ENCODE results near the gene PMEPA1. TPM values are rescaled to one million over a fixed set of nuclear protein-coding genes. Genes with fewer than 3 reads are reported as not detected.

The PMEPA1 gene
- total RNA-seq, 1 donor from 2014 or later: 49.4 TPM

- Histone ChIP-seq H3K4me3 (ENCODE audit: insufficient read depth, low read depth, low read length) (no peak overlapping the region), H3K4me2 (ENCODE audit: low read length) (no peak overlapping the region), H3K79me2 (ENCODE audit: insufficient read depth, low read length) (no peaks in the 10 kb centered on the region), H3K9me3 (ENCODE audit: insufficient read depth, low read depth, low read length) (peaks cover 6% of the 10 kb centered on the region), H3K27me3 (ENCODE audit: insufficient read depth, low read length) (no peaks in the 10 kb centered on the region), H3K4me1 (ENCODE audit: insufficient read depth, low read length) (no peaks in the 10 kb centered on the region), H3K27ac (ENCODE audit: low read depth, low read length) (no peak overlapping the region), H4K20me1 (ENCODE audit: insufficient read depth, low read length) (peaks cover 47% of the 10 kb centered on the region), H2AFZ (ENCODE audit: low read depth, low read length) (no peak overlapping the region), H3K36me3 (ENCODE audit: insufficient read depth, low read length) (peaks cover 21% of the 10 kb centered on the region), H3K9ac (ENCODE audit: low read length) (no peak overlapping the region)
- FAIRE-seq (no peak), DNase-seq (ENCODE audit: low read depth) (no peak)
- Mint-ChIP-seq H3K27ac (ENCODE audit: unreplicated experiment) (no peak overlapping the region), H3K4me1 (ENCODE audit: low read depth, unreplicated experiment) (no peaks in the 10 kb centered on the region), H3K4me3 (ENCODE audit: unreplicated experiment) (no peak overlapping the region), H3K36me3 (ENCODE audit: low read depth, unreplicated experiment) (peaks cover 15% of the 10 kb centered on the region), H3K27me3 (ENCODE audit: low read depth, unreplicated experiment) (no peaks in the 10 kb centered on the region), H3K9me3 (ENCODE audit: unreplicated experiment) (peaks cover 21% of the 10 kb centered on the region)
- TF ChIP-seq EZH2 (IDR thresholded peaks at IDR 0.05; ENCODE audit: insufficient read depth, low read length): no peak
- no peak for TF ChIP-seq CTCF (IDR thresholded peaks at IDR 0.05; ENCODE audit: insufficient read depth, low read depth, low read length)
Measured at GRCh38 chr20:57648878-57649616, 60.8 kb downstream of the PMEPA1 start.

- H3K36me3 Mint-ChIP-seq (ENCODE audit: low read depth, unreplicated experiment): peaks cover 15% of the 10 kb centered on the region
Measured at GRCh38 chr20:57647933-57648785, 61.7 kb downstream of the PMEPA1 start.

More at GRCh38 chr20:57647933-57648785, 61.7 kb downstream of the PMEPA1 start:
- Histone ChIP-seq H3K27me3 (ENCODE audit: insufficient read depth, low read length) (no peaks in the 10 kb centered on the region), H3K36me3 (ENCODE audit: insufficient read depth, low read length) (peaks cover 16% of the 10 kb centered on the region), H3K79me2 (ENCODE audit: insufficient read depth, low read length) (no peaks in the 10 kb centered on the region), H3K4me2 (ENCODE audit: low read length) (no peak overlapping the region), H3K4me1 (ENCODE audit: insufficient read depth, low read length) (no peaks in the 10 kb centered on the region), H4K20me1 (ENCODE audit: insufficient read depth, low read length) (peaks cover 38% of the 10 kb centered on the region), H3K9ac (ENCODE audit: low read length) (no peak overlapping the region), H3K9me3 (ENCODE audit: insufficient read depth, low read depth, low read length) (peaks cover 6% of the 10 kb centered on the region), H2AFZ (ENCODE audit: low read depth, low read length) (no peak overlapping the region), H3K27ac (ENCODE audit: low read depth, low read length) (no peak overlapping the region), H3K4me3 (ENCODE audit: insufficient read depth, low read depth, low read length) (no peak overlapping the region)
- H3K9me3 Mint-ChIP-seq (ENCODE audit: unreplicated experiment): peaks cover 21% of the 10 kb centered on the region
- no peaks in the 10 kb centered on the region for H3K27me3 Mint-ChIP-seq (ENCODE audit: low read depth, unreplicated experiment)
- no peaks in the 10 kb centered on the region for H3K4me1 Mint-ChIP-seq (ENCODE audit: low read depth, unreplicated experiment)
- TF ChIP-seq CTCF (IDR thresholded peaks at IDR 0.05; ENCODE audit: insufficient read depth, low read depth, low read length) (no peak), EZH2 (IDR thresholded peaks at IDR 0.05; ENCODE audit: insufficient read depth, low read length) (no peak)
- FAIRE-seq: no peak
- no peak overlapping the region for H3K27ac Mint-ChIP-seq (ENCODE audit: unreplicated experiment)
- no peak for DNase-seq (ENCODE audit: low read depth)
- no peak overlapping the region for H3K4me3 Mint-ChIP-seq (ENCODE audit: unreplicated experiment)
